ENCODE data around the gene PLEKHA6. TPM values are rescaled to one million over a fixed set of nuclear protein-coding genes. Genes with fewer than 3 reads are reported as not detected.
A peak's percentile ranks its signal among the peaks of the same experiment; 100 is the strongest.

The PLEKHA6 gene
- total RNA-seq, 4 donors from 2014 or later: 4.3 to 13.2 (median 7.7) TPM

DNA sequence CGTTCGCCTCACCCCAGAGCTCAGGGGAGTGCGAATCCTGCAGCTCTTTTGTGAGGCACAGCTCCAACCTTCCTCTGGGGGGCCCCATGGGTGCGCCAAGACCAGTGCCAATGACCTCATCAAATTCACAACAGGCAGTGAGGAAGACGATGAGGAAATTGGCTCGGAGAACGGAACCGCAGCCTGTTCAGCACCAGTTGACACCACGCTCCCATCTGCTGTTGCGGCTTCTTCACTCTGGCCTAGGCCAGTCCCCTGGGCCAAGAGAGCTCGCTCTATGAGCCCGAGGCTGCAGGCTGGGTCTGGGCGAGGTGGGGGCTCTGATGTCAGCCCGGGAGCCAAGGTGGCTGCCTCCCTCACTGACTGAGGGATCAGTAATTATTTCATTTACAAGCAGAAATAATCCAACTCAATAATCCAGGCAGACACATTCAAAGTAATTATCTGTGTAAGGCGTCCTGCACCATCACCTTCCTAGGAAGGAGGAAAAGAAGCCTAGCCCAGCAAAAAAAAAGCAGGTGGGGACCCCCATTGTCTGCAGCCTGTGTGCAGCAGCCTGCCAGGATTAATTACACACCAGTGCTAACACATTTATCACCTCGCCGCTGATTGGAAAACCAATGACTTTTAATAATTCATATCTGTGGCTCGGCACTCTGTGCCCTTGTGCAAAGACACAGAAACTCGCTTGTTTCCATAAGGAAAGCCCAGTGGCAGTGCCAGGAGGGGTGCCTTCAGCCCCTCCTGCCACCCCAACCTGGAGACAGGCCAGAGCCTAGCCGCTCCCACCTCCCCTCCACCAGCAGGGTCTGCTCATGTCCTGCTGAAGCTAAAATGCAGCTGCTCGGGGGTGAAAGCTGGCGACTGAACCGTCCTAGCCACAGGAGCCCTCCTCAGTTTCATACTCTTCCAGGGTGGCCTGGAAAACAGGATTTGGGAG, 1.9 kb downstream of the PLEKHA6 start:
- DNase-seq: peak in 1 of 2 donors; percentile 28
- no peak overlapping the region for H3K27ac ChIP-seq

DNA sequence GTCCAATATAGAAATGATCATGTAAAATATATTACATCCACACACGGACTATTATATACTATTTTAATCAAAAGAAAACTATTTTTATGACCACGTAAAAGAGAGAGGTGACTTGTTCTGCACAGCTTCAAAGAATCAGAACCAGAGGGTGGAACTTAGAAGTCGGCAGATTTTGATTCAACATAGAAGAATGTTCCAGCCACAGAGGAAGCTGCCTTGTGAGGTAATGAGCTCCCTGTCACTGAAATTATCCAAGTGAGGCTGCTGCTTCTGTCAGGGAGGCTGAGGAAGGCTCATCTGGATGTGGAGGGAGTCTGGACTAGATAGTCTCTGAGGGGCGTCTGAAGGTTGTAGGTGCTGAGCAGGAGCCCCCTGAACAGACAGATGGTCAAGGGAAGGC, 2.7 kb downstream of the PLEKHA6 start:
- Histone ChIP-seq H3K4me3 (no peak overlapping the region), H3K27ac (no peak overlapping the region), H3K4me1 (peaks cover 3 to 9% of the 10 kb centered on the region in 2 donors), H3K9me3 (no peaks in the 10 kb centered on the region), H3K36me3 (no peaks in the 10 kb centered on the region), H3K27me3 (peaks cover 0 to 8% (median 0%) of the 10 kb centered on the region in 3 donors)
- ATAC-seq: no peak
- TF ChIP-seq, protein P1, sequence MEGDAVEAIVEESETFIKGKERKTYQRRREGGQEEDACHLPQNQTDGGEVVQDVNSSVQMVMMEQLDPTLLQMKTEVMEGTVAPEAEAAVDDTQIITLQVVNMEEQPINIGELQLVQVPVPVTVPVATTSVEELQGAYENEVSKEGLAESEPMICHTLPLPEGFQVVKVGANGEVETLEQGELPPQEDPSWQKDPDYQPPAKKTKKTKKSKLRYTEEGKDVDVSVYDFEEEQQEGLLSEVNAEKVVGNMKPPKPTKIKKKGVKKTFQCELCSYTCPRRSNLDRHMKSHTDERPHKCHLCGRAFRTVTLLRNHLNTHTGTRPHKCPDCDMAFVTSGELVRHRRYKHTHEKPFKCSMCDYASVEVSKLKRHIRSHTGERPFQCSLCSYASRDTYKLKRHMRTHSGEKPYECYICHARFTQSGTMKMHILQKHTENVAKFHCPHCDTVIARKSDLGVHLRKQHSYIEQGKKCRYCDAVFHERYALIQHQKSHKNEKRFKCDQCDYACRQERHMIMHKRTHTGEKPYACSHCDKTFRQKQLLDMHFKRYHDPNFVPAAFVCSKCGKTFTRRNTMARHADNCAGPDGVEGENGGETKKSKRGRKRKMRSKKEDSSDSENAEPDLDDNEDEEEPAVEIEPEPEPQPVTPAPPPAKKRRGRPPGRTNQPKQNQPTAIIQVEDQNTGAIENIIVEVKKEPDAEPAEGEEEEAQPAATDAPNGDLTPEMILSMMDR (IDR thresholded peaks at IDR 0.05 in 4 of 5, conservative IDR thresholded peaks at IDR 0.05 in 1 of 5): no peak
- TF ChIP-seq POLR2A (IDR thresholded peaks at IDR 0.05): no peak
- DNase-seq: no peak
- intact Hi-C loops (cut with DNase I; ENCODE audit: low total_unique reads) (no loop called here), in situ Hi-C loops (cut with MboI; ENCODE audit: low sequenced_read_pairs in 4 of 4) (loop anchor here in 2 of 4 donors (25.0 kb wide), 2 partner anchors 145 to 495 kb away; partner anchors contain the start of genes GOLT1A (in 1 of the 2) and SNRPE (in 1 of the 2))

More for the DNA sequence above, 1.9 kb downstream of the PLEKHA6 start:
- ATAC-seq: peak; percentile 43 to 51
- Histone ChIP-seq H3K9me3 (no peaks in the 10 kb centered on the region), H3K27me3 (peaks cover 0 to 8% (median 0%) of the 10 kb centered on the region in 3 donors), H3K36me3 (no peaks in the 10 kb centered on the region), H3K4me3 (no peak overlapping the region), H3K4me1 (peaks cover 4 to 10% of the 10 kb centered on the region in 2 donors)
- intact Hi-C loops (cut with DNase I; ENCODE audit: low total_unique reads): no loop called here
- no peak for TF ChIP-seq POLR2A (IDR thresholded peaks at IDR 0.05)
- TF ChIP-seq, protein P1 (IDR thresholded peaks at IDR 0.05 in 4 of 5, conservative IDR thresholded peaks at IDR 0.05 in 1 of 5): no peak
- in situ Hi-C loops (cut with MboI; ENCODE audit: low sequenced_read_pairs in 4 of 4): loop anchor here in 2 of 4 donors (25.0 kb wide), 2 partner anchors 146 to 496 kb away; partner anchors contain the start of genes GOLT1A (in 1 of the 2) and SNRPE (in 1 of the 2)

DNA sequence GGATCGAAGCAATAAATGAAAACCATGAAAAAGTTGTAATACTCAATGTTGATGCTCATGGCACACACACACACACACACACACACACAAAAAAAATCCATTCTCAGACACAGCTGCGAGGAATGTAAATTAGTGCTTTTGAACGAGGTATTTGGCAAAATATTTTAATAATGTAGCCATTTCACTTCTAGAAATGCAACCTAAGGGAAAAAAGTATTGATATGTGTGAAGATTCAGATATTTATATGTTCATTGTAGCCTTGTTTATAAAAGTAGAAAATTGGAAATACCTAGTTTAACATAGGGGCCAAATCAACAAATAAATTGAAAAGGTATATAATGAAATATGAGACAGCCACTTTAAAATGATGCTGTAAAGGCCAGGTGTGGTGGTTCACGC, 3.8 kb downstream of the PLEKHA6 start:
- intact Hi-C loops (cut with DNase I; ENCODE audit: low total_unique reads) (no loop called here), in situ Hi-C loops (cut with MboI; ENCODE audit: low sequenced_read_pairs in 4 of 4) (loop anchor here in 2 of 4 donors (25.0 kb wide), 2 partner anchors 144 to 494 kb away; partner anchors contain the start of genes GOLT1A (in 1 of the 2) and SNRPE (in 1 of the 2))
- H3K4me3 ChIP-seq: no peak overlapping the region

DNA sequence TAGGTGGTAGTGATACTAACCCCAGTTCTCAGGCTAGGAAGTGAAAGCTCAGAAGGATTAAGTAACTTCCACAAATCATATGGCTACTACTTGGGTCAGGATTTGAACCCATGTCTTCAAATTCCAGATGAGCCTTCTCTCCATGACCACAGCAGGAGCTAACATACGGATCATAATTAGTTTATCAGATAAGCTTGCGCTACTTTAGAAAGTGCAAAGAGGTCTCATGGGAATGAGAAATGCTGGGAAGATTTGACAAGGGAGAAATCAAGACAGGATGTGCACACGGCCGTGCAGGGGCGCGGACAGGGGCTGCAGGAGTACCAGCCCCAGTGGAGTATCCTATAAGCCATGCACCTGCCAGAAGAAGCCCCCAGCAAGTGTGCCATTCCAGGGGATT, 5.2 kb downstream of the PLEKHA6 start:
- peaks cover 1 to 9% of the 10 kb centered on the region in 2 donors for H3K4me1 ChIP-seq
- in situ Hi-C loops (cut with MboI; ENCODE audit: low sequenced_read_pairs in 4 of 4) (loop anchor here in 2 of 4 donors (25.0 kb wide), 2 partner anchors 142 to 492 kb away; partner anchors contain the start of genes GOLT1A (in 1 of the 2) and SNRPE (in 1 of the 2)), intact Hi-C loops (cut with DNase I; ENCODE audit: low total_unique reads) (no loop called here)
- no peak for ATAC-seq
- H3K36me3 ChIP-seq: no peaks in the 10 kb centered on the region
- no peak overlapping the region for H3K27ac ChIP-seq
- no peak overlapping the region for H3K4me3 ChIP-seq
- no peaks in the 10 kb centered on the region for H3K9me3 ChIP-seq
- H3K27me3 ChIP-seq: peaks cover 0 to 8% (median 4%) of the 10 kb centered on the region in 3 donors
- no peak for DNase-seq
- TF ChIP-seq, protein P1 (IDR thresholded peaks at IDR 0.05 in 4 of 5, conservative IDR thresholded peaks at IDR 0.05 in 1 of 5): no peak
- TF ChIP-seq POLR2A (IDR thresholded peaks at IDR 0.05): no peak

More for the DNA sequence above, 3.8 kb downstream of the PLEKHA6 start:
- ATAC-seq (no peak), DNase-seq (no peak)
- H3K27ac ChIP-seq: no peak overlapping the region
- peaks cover 3 to 9% of the 10 kb centered on the region in 2 donors for H3K4me1 ChIP-seq
- H3K9me3 ChIP-seq: no peaks in the 10 kb centered on the region
- TF ChIP-seq POLR2A (IDR thresholded peaks at IDR 0.05): no peak
- TF ChIP-seq, protein P1 (IDR thresholded peaks at IDR 0.05 in 4 of 5, conservative IDR thresholded peaks at IDR 0.05 in 1 of 5): no peak
- peaks cover 0 to 8% (median under 1%) of the 10 kb centered on the region in 3 donors for H3K27me3 ChIP-seq
- H3K36me3 ChIP-seq: no peaks in the 10 kb centered on the region
